GM12891 (cell line): ENCODE data around the gene NHSL2.

Experiments
- POLR2A ChIP-seq: IDR thresholded peaks from 2 replicates; pipeline ENCODE4 v1.6.1; 2011; ENCODE audit warnings: low read depth, low read length, control low read depth
- POLR2AphosphoS5 ChIP-seq: IDR thresholded peaks from 2 replicates; pipeline ENCODE4 v1.6.1; 2011; ENCODE audit warnings: low read depth, low read length, control low read depth
- SPI1 ChIP-seq: IDR thresholded peaks from 2 replicates; pipeline ENCODE4 v1.6.1; 2011; ENCODE audit warnings: low read depth, low read length, control low read depth
- TAF1 ChIP-seq: IDR thresholded peaks from 2 replicates; pipeline ENCODE4 v1.6.1; 2011; ENCODE audit warnings: low read depth, low read length, control low read depth

DNA sequence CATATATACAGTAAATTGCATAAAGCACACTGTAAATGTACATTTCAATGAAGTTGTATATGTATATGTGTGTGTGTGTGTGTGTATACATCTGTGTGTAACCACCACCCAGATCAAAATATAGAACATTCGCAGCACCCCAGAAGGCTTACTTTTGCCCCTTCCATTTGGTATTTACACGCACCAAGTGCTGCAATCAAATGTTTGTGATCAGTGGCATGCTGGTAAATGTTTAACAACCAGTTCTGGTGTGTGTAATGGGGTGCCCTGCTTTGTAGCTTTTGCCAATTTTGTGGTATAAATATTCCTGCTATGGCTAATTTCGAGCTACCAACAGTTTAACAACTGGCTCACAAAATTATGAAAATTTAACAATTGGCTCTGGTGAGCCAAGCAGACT is 119.8 kb downstream of the NHSL2 start:
- TF ChIP-seq POLR2AphosphoS5 (no peak), POLR2A (no peak), TAF1 (no peak), SPI1 (no peak)
